OCI-LY3 (cell line): Measurements from ENCODE around the gene PCDH18.
"Not testable (repeated sequence)": the region's sequence is repeated elsewhere in the genome, so short reads cannot be mapped to it uniquely, and the experiment has no call there.

Experiments
- H2AFZ ChIP-seq: fragments of 200-600, 300-600 bp; shearing (Covaris generic); 2 replicates; pipeline ENCODE4 v1.6.0; 2014; ENCODE audit warnings: antibody characterized with exemption, low read depth, low read length
- H3K27ac ChIP-seq: fragments of 200-600, 300-600 bp; sonication (generic); 2 replicates; pipeline ENCODE4 v1.5.1; 2014; ENCODE audit warnings: mild to moderate bottlenecking, low read length, moderate library complexity, mixed read lengths
- H3K27me3 ChIP-seq: fragments of 200-600, 300-600 bp; sonication (generic); 2 replicates; pipeline ENCODE4 v1.6.1; 2014; ENCODE audit warnings: low read depth, low read length, mixed read lengths
- H3K36me3 ChIP-seq: fragments of 200-600, 300-600 bp; sonication (generic); replicated peaks from 2 replicates; pipeline ENCODE3; 2014; ENCODE audit warnings: low read depth, low read length, mixed read lengths
- H3K4me1 ChIP-seq: fragments of 300-600, 200-600 bp; sonication (generic); 2 replicates; pipeline ENCODE4 v1.6.1; 2014; ENCODE audit warnings: low read length, mixed read lengths
- H3K4me2 ChIP-seq: fragments of 200-600, 300-600 bp; sonication (generic); 2 replicates; pipeline ENCODE4 v1.6.1; 2014; ENCODE audit warnings: low read length, mixed read lengths
- H3K4me3 ChIP-seq: fragments of 300-600, 200-600 bp; sonication (generic); 2 replicates; pipeline ENCODE4 v1.5.1; 2014; ENCODE audit warnings: antibody characterized with exemption, mild to moderate bottlenecking, low read length, moderate library complexity
- H3K79me2 ChIP-seq: fragments of 300-600, 200-600 bp; shearing (Covaris generic); 2 replicates; pipeline ENCODE4 v1.6.1; 2014; ENCODE audit warnings: mild to moderate bottlenecking, low read length, mixed read lengths
- H3K9ac ChIP-seq: fragments of 300-600, 200-600 bp; shearing (Covaris generic); 2 replicates; pipeline ENCODE4 v1.6.0; 2014; ENCODE audit warnings: mild to moderate bottlenecking, low read length, moderate library complexity
- H3K9me3 ChIP-seq: fragments of 200-600, 300-600 bp; shearing (Covaris generic); 2 replicates; pipeline ENCODE4 v1.6.1; 2014; ENCODE audit warnings: low read length, mixed read lengths; ENCODE audit not compliant: insufficient read depth
- H4K20me1 ChIP-seq: fragments of 200-600, 300-600 bp; sonication (generic); 2 replicates; pipeline ENCODE4 v1.6.1; 2016; ENCODE audit warnings: low read length, mixed read lengths; ENCODE audit not compliant: insufficient read depth
- EZH2phosphoT487 ChIP-seq: fragments of 200-600 bp; shearing (Covaris generic); IDR thresholded peaks from 2 replicates; pipeline ENCODE4 v1.6.1; 2018; ENCODE audit warnings: antibody characterized with exemption, mixed run types, low read depth
- TF ChIP-seq, protein P1 (sequence below): fragments of 200-600, 300-600 bp; sonication (generic); IDR thresholded peaks from 2 replicates; pipeline ENCODE4 v1.5.1; 2014; ENCODE audit warnings: antibody characterized with exemption, low read length, low read depth

PCDH18 gene

GRCh38 chr4:137541876-137542646, 9.8 kb upstream of the PCDH18 start:
- Histone ChIP-seq H3K4me2 (peak overlapping the region; percentile 41), H3K9me3 (no peaks in the 10 kb centered on the region), H3K4me1 (no peaks in the 10 kb centered on the region), H3K27ac (no peak overlapping the region), H3K9ac (no peak overlapping the region), H4K20me1 (no peaks in the 10 kb centered on the region), H3K36me3 (no peaks in the 10 kb centered on the region), H3K27me3 (no peaks in the 10 kb centered on the region), H3K79me2 (no peaks in the 10 kb centered on the region), H2AFZ (peak overlapping the region; percentile 61; the same call in 1 of the 2 replicates), H3K4me3 (peak overlapping the region; percentile 31)
- TF ChIP-seq, protein P1, sequence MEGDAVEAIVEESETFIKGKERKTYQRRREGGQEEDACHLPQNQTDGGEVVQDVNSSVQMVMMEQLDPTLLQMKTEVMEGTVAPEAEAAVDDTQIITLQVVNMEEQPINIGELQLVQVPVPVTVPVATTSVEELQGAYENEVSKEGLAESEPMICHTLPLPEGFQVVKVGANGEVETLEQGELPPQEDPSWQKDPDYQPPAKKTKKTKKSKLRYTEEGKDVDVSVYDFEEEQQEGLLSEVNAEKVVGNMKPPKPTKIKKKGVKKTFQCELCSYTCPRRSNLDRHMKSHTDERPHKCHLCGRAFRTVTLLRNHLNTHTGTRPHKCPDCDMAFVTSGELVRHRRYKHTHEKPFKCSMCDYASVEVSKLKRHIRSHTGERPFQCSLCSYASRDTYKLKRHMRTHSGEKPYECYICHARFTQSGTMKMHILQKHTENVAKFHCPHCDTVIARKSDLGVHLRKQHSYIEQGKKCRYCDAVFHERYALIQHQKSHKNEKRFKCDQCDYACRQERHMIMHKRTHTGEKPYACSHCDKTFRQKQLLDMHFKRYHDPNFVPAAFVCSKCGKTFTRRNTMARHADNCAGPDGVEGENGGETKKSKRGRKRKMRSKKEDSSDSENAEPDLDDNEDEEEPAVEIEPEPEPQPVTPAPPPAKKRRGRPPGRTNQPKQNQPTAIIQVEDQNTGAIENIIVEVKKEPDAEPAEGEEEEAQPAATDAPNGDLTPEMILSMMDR, result no peak
- TF ChIP-seq EZH2phosphoT487, result no peak

DNA sequence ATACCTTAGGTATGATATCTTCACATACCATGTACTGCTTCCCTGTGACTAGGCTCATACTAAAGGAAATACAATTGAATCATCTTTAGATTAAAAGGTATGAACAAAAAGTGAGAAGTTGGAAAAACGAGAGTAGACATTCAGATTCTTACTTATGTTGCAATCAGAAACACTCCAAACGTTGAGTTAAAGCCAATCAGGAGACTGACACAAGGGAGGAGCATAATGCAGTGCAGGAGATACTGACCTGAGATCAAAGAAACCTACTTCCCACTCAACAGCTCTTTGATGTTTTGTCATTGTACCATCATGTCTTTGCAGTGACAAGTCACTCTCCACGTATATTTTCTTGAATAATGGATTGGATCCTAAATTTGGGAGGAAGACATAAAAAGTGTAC, 8.9 kb upstream of the PCDH18 start:
- Histone ChIP-seq H3K9me3 (no peaks in the 10 kb centered on the region), H2AFZ (peak overlapping the region; percentile 11; the same call in 1 of the 2 replicates), H3K36me3 (no peaks in the 10 kb centered on the region), H3K4me1 (no peaks in the 10 kb centered on the region), H4K20me1 (no peaks in the 10 kb centered on the region), H3K27me3 (no peaks in the 10 kb centered on the region), H3K27ac (no peak overlapping the region), H3K4me2 (peak overlapping the region; percentile 41), H3K4me3 (no peak overlapping the region), H3K9ac (no peak overlapping the region), H3K79me2 (no peaks in the 10 kb centered on the region)
- TF ChIP-seq, protein P1, result no peak
- no peak for TF ChIP-seq EZH2phosphoT487

DNA sequence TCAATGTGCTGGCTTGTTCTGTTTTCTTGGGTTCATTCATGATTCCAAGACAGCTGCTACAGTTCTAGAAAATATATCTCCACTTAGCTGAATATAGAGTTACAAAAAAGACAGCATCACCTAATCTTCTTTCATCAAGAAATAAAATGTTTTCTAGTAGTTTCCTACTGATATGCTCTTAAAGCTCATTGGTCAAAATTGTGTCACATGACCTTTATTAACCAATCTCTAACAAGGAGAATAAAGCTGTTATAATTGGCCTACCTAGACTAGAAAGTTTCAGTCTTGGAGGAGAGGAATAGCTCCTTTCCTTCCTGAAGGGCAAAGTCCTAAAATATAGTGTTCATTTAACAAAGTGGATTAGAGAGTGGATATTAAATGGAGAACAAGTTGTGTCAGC, 8.1 kb upstream of the PCDH18 start:
- TF ChIP-seq, protein P1, result no peak
- TF ChIP-seq EZH2phosphoT487, result no peak
- Histone ChIP-seq H3K4me2 (no peak overlapping the region), H3K79me2 (no peaks in the 10 kb centered on the region), H3K4me1 (no peaks in the 10 kb centered on the region), H3K27me3 (no peaks in the 10 kb centered on the region), H3K36me3 (no peaks in the 10 kb centered on the region), H3K9me3 (no peaks in the 10 kb centered on the region), H3K9ac (no peak overlapping the region), H2AFZ (no peak overlapping the region), H3K4me3 (no peak overlapping the region), H3K27ac (no peak overlapping the region), H4K20me1 (no peaks in the 10 kb centered on the region)

DNA sequence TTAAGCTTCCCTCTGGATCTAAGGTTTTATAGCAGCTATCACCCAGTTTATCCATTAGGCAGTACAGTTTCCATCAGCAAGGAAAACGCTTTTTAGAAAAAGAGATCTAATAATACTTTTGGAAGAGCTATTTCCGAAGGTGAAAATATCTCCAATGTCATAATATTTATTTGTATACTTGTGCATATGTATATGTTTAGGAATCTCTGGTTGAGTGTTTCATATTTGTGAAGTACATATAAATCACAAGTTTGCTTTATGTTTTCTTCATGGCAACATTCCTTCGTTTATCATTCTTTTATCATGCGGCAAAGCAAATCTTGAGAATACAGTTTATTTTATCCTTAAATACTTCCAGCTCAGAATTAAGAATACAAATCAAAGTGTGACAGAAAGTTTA, 6.2 kb upstream of the PCDH18 start:
- Histone ChIP-seq H3K27ac (no peak overlapping the region), H3K9me3 (no peaks in the 10 kb centered on the region), H3K4me2 (no peak overlapping the region), H3K79me2 (no peaks in the 10 kb centered on the region), H3K27me3 (no peaks in the 10 kb centered on the region), H3K4me3 (no peak overlapping the region), H3K9ac (no peak overlapping the region), H4K20me1 (no peaks in the 10 kb centered on the region), H3K4me1 (no peaks in the 10 kb centered on the region), H2AFZ (no peak overlapping the region), H3K36me3 (no peaks in the 10 kb centered on the region)
- TF ChIP-seq, protein P1, result no peak
- TF ChIP-seq EZH2phosphoT487, result no peak

DNA sequence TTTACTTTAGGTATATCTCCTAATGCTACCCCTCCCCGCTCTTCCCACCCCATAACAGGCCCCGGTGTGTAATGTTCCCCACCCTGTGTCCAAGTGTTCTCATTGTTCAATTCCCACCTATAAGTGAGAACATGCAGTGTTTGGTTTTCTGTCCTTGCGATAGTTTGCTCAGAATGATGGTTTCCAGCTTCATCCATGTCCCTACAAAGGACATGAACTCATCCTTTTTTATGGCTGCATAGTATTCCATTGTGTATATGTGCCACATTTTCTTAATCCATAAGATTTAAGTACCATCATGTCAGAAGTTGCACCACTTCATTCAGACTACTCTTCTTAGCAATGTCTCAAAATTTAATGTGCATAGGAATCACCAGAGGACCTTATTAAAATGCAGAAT, 5.5 kb upstream of the PCDH18 start:
- H3K9me3 ChIP-seq, H3K9ac ChIP-seq, H4K20me1 ChIP-seq, H3K4me3 ChIP-seq, H3K36me3 ChIP-seq, H2AFZ ChIP-seq, H3K4me2 ChIP-seq, H3K27ac ChIP-seq, H3K27me3 ChIP-seq, H3K4me1 ChIP-seq, H3K79me2 ChIP-seq: not testable (repeated sequence)
